Activated CD8-positive, alpha-beta T cell treated with anti-CD3 and anti-CD28 coated beads for 36 hours (primary cell): ENCODE data around the gene PVR. TPM values are rescaled to one million over a fixed set of nuclear protein-coding genes. Genes with fewer than 3 reads are reported as not detected.
A peak's percentile ranks its signal among the peaks of the same experiment; 100 is the strongest.

Experiments
- ATAC-seq: fragments of 200-7000 bp; cut with Tn5 transposase; one replicate; pipeline ENCODE4 v1.10.0; 2021; ENCODE audit warnings: mild to moderate bottlenecking, moderate library complexity
- CTCF ChIA-PET: fragments of 350-600 bp; sonication (Branson Sonifier 250); formaldehyde crosslinking; loops from one replicate; lab custom pipeline; 2021; ENCODE audit warnings: antibody characterized with exemption; lab: Charles Lee
- POLR2A ChIA-PET: fragments of 350-600 bp; sonication (Branson Sonifier 250); formaldehyde crosslinking; loops from one replicate; lab custom pipeline; 2021; ENCODE audit warnings: antibody characterized with exemption; lab: Charles Lee
- DNase-seq: peaks from one replicate; pipeline ENCODE4 v3.0.0-alpha.2; 2020
- H3K27ac Mint-ChIP-seq: one replicate; pipeline ENCODE4 v1.8.0; 2021; ENCODE audit warnings: mild to moderate bottlenecking, mixed read lengths
- H3K27me3 Mint-ChIP-seq: one replicate; pipeline ENCODE4 v1.8.0; 2021; ENCODE audit warnings: mixed read lengths
- H3K36me3 Mint-ChIP-seq: one replicate; pipeline ENCODE4 v1.8.0; 2021; ENCODE audit warnings: low read depth, mixed read lengths
- H3K4me1 Mint-ChIP-seq: one replicate; pipeline ENCODE4 v1.8.0; 2021; ENCODE audit warnings: low read depth, mixed read lengths
- H3K4me3 Mint-ChIP-seq: one replicate; pipeline ENCODE4 v1.8.0; 2021; ENCODE audit warnings: mild to moderate bottlenecking, moderate library complexity, mixed read lengths
- H3K9me3 Mint-ChIP-seq: one replicate; pipeline ENCODE4 v1.8.0; 2021; ENCODE audit warnings: mixed read lengths
- intact Hi-C: fragments of 100-400 bp; cut with micrococcal nuclease; formaldehyde crosslinking; loops from one replicate; pipeline ENCODE4 v1.10.0; 2022
- microRNA-seq: library from miRNA; unstranded; fragments of <30 nt; microRNA quantifications from one replicate; pipeline ENCODE4 v1.2.0, GENCODE V29; 2022; ENCODE audit warnings: borderline microRNAs expressed, borderline replicate concordance
- total RNA-seq, 2 experiments: library from RNA; stranded (reverse); gene quantifications; one replicate each; pipeline ENCODE4 v1.2.3, GENCODE V29; 2021
- TF ChIP-seq, protein P1 (sequence below): fragments of 200-600 bp; IDR thresholded peaks from one replicate; pipeline ENCODE4 v1.8.0; 2022; ENCODE audit warnings: antibody characterized with exemption, mild to moderate bottlenecking

The PVR gene
- total RNA-seq, 2 experiments from 2014 or later = 7.4 to 8.3 TPM

DNA sequence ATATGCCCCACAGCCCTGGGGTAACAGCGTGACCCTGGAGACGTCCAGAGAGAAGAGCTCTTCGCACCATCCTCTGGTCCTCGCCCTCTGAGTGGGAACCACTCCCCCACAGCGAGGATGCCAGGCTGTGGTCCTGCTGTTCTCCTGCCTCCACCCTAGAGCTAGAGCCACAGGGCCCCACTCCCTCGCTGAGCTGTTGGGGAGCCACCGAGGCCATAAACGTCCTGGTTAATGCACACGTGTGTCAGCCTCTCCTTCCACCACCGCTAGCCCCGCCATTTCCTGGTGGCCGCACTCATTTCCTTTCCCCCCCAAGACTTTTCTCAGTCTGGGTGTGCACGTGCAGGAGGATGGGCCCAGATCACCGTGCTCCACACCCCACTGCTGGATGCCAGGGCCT lies 66.8 kb downstream of the PVR start:
- peak; percentile 20 for ATAC-seq
- TF ChIP-seq, protein P1, sequence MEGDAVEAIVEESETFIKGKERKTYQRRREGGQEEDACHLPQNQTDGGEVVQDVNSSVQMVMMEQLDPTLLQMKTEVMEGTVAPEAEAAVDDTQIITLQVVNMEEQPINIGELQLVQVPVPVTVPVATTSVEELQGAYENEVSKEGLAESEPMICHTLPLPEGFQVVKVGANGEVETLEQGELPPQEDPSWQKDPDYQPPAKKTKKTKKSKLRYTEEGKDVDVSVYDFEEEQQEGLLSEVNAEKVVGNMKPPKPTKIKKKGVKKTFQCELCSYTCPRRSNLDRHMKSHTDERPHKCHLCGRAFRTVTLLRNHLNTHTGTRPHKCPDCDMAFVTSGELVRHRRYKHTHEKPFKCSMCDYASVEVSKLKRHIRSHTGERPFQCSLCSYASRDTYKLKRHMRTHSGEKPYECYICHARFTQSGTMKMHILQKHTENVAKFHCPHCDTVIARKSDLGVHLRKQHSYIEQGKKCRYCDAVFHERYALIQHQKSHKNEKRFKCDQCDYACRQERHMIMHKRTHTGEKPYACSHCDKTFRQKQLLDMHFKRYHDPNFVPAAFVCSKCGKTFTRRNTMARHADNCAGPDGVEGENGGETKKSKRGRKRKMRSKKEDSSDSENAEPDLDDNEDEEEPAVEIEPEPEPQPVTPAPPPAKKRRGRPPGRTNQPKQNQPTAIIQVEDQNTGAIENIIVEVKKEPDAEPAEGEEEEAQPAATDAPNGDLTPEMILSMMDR = no peak
- POLR2A ChIA-PET = no interaction called here
- H3K9me3 Mint-ChIP-seq = peaks cover 12% of the 10 kb centered on the region
- H3K27ac Mint-ChIP-seq = no peak overlapping the region
- no peaks in the 10 kb centered on the region for H3K27me3 Mint-ChIP-seq
- intact Hi-C loops = no loop called here
- H3K36me3 Mint-ChIP-seq = no peaks in the 10 kb centered on the region
- no peak for DNase-seq
- H3K4me1 Mint-ChIP-seq = peaks cover 5% of the 10 kb centered on the region
- CTCF ChIA-PET = interaction anchor here (0.9 to 1.3 kb wide), 2 partner anchors 13 to 60 kb away, joined by 3 read pairs; no protein-coding TSS in a partner anchor
- H3K4me3 Mint-ChIP-seq = no peak overlapping the region

GRCh38 chr19:44712864-44713515 lies 69.3 kb downstream of the PVR start:
- ChIA-PET CTCF (interaction anchor here (1.1 to 4.0 kb wide), 4 partner anchors 10 to 71 kb away, joined by 6 to 38 read pairs (median 8); no protein-coding TSS in a partner anchor), POLR2A (interaction anchor here (0.5 to 1.3 kb wide), 3 partner anchors 21 to 40 kb away, joined by 3 read pairs; no protein-coding TSS in a partner anchor)
- no peak for ATAC-seq

More at GRCh38 chr19:44712864-44713515, 69.3 kb downstream of the PVR start:
- no peak overlapping the region for H3K27ac Mint-ChIP-seq
- TF ChIP-seq, protein P1 = no peak
- peaks cover 17% of the 10 kb centered on the region for H3K9me3 Mint-ChIP-seq
- no peaks in the 10 kb centered on the region for H3K27me3 Mint-ChIP-seq
- no peak overlapping the region for H3K4me3 Mint-ChIP-seq
- peaks cover 5% of the 10 kb centered on the region for H3K4me1 Mint-ChIP-seq
- no peaks in the 10 kb centered on the region for H3K36me3 Mint-ChIP-seq
- intact Hi-C loops = no loop called here
- no peak for DNase-seq

Small RNA genes within 50 kb of the gene (microRNA-seq; reads per million reads assigned to microRNA genes)
- not detected for gene MIR4531

Other genes starting within 250 kb of the PVR start
- gene ZNF285, start 242.3 kb upstream of the PVR start, total RNA-seq = 1 to 10 TPM; 1.7 TPM
- 1 to 10 TPM; 1.0 to 2.9 TPM for gene ZNF229, start 195.4 kb upstream of the PVR start, total RNA-seq
- gene ZNF180, start 143.4 kb upstream of the PVR start, total RNA-seq = 1 to 10 TPM; 8.1 to 8.6 TPM
- gene CEACAM20, start 114.2 kb upstream of the PVR start, total RNA-seq = not detected
- gene IGSF23, start 30.3 kb upstream of the PVR start, total RNA-seq = not detected
- gene CEACAM19, start 27.6 kb downstream of the PVR start, total RNA-seq = 1 to 10 TPM in 1 of 2 experiments, under 1 TPM in 1; 0.63 to 1.3 TPM
- gene CEACAM16, start 55.2 kb downstream of the PVR start, total RNA-seq = not detected
- 10 to 100 TPM; 22.8 to 27.7 TPM for gene BCL3, start 104.8 kb downstream of the PVR start, total RNA-seq
- gene CBLC, start 134.0 kb downstream of the PVR start, total RNA-seq = not detected
- gene BCAM, start 165.2 kb downstream of the PVR start, total RNA-seq = not detected
- under 1 TPM; 0.36 to 0.65 TPM for gene NECTIN2, start 202.4 kb downstream of the PVR start, total RNA-seq
- 100 to 1,000 TPM; 134 to 138 TPM for gene TOMM40, start 247.3 kb downstream of the PVR start, total RNA-seq